Endothelial cell of umbilical vein (primary cell): ENCODE measurements around the gene DYNLRB2. TPM values are rescaled to one million over a fixed set of nuclear protein-coding genes. Genes with fewer than 3 reads are reported as not detected.

Source experiments
- BruUV-seq: library from RNA; stranded (reverse); fragments of 400-500 nt; replicated peaks from 2 replicates; lab custom pipeline; 2021; lab: Mats Ljungman, UMichigan
- CTCF ChIA-PET: fragments of 300-600, 350-600 bp; sonication (Branson Sonifier 250); formaldehyde crosslinking; loops from one replicate; lab custom pipeline; 2021; ENCODE audit warnings: antibody characterized with exemption, inconsistent platforms; lab: Charles Lee
- POLR2A ChIA-PET: fragments of 300-600, 350-600 bp; sonication (Branson Sonifier 250); formaldehyde crosslinking; loops from one replicate; lab custom pipeline; 2021; ENCODE audit warnings: antibody characterized with exemption, inconsistent platforms; lab: Charles Lee
- DNase-seq: peaks from one replicate; pipeline ENCODE4 v3.0.0-alpha.2; 2011; ENCODE audit warnings: low read depth, low spot score
- FAIRE-seq: peaks from 2 replicates; lab custom pipeline; 2011; peaks lifted over from hg19 to GRCh38; lab: Jason Lieb, UNC
- H2AFZ ChIP-seq: 2 replicates; pipeline ENCODE4 v1.6.0; 2012; ENCODE audit warnings: low read depth, low read length, control low read depth, inconsistent platforms
- H3K27ac ChIP-seq: 2 replicates; pipeline ENCODE4 v1.5.1; 2011; ENCODE audit warnings: low read depth, mild to moderate bottlenecking, control low read depth, low read length, moderate library complexity; ENCODE audit not compliant: insufficient read depth
- H3K27me3 ChIP-seq, 2 experiments: 2 replicates each; pipeline versions ENCODE4 v1.6.0 to v1.6.1; 2011; ENCODE audit warnings: low read length in 2 of 2, mixed read lengths in 1 of 2; ENCODE audit not compliant: control insufficient read depth in 2 of 2, insufficient read depth in 2 of 2
- H3K36me3 ChIP-seq, 2 experiments: 2 replicates in 1 of 2; 3 replicates in 1 of 2; pipeline ENCODE4 v1.5.1; 2011; ENCODE audit warnings: low read length in 2 of 2, mild to moderate bottlenecking in 1 of 2, moderate library complexity in 1 of 2; ENCODE audit not compliant: control insufficient read depth in 2 of 2, insufficient read depth in 2 of 2; ENCODE audit errors: extremely low read depth in 1 of 2
- H3K4me1 ChIP-seq: 3 replicates; pipeline ENCODE4 v1.5.1; 2011; ENCODE audit warnings: mild to moderate bottlenecking, low read length; ENCODE audit not compliant: control insufficient read depth, insufficient read depth; ENCODE audit errors: extremely low read depth
- H3K4me2 ChIP-seq: 2 replicates; pipeline ENCODE4 v1.6.1; 2011; ENCODE audit warnings: low read length, control low read depth, mixed read lengths; ENCODE audit not compliant: insufficient read depth
- H3K4me3 ChIP-seq, 3 experiments: fragments of 200-600 bp in 1 of 3; sonication (generic), shearing (Covaris generic) in 1 of 3; replicated peaks in 1 of 3; 2 replicates each; pipeline ENCODE4 v1.5.1; 2011 to 2016; ENCODE audit warnings: control low read depth in 3 of 3, low read length in 3 of 3, mild to moderate bottlenecking in 2 of 3, inconsistent platforms in 1 of 3, low read depth in 1 of 3, moderate library complexity in 1 of 3; ENCODE audit not compliant: insufficient read depth in 1 of 3
- H3K79me2 ChIP-seq: 2 replicates; pipeline ENCODE4 v1.6.0; 2012; ENCODE audit warnings: low read length, inconsistent platforms; ENCODE audit not compliant: control insufficient read depth, insufficient read depth
- H3K9ac ChIP-seq: replicated peaks from 2 replicates; pipeline ENCODE3; 2011; ENCODE audit warnings: low read length, control low read depth; ENCODE audit not compliant: insufficient read depth; ENCODE audit errors: extremely low read depth
- H3K9me1 ChIP-seq: replicated peaks from 3 replicates; pipeline ENCODE4 v1.6.0; 2011; ENCODE audit warnings: mild to moderate bottlenecking, low read length; ENCODE audit not compliant: control insufficient read depth, insufficient read depth; ENCODE audit errors: extremely low read depth
- H3K9me3 ChIP-seq: replicated peaks from 2 replicates; pipeline ENCODE4 v1.5.1; 2012; ENCODE audit warnings: low read length, inconsistent platforms; ENCODE audit not compliant: control insufficient read depth, insufficient read depth
- H4K20me1 ChIP-seq: replicated peaks from 2 replicates; pipeline ENCODE3; 2011; ENCODE audit warnings: mild to moderate bottlenecking, low read length; ENCODE audit not compliant: control insufficient read depth, insufficient read depth; ENCODE audit errors: extremely low read depth
- CTCF ChIP-seq, 2 donors: IDR thresholded peaks; 1 replicate in 1 of 2; 2 replicates in 1 of 2; pipeline ENCODE4 v1.5.1; 2011; ENCODE audit warnings: low read length in 2 of 2, mild to moderate bottlenecking in 2 of 2, moderate library complexity in 2 of 2, control low read depth in 1 of 2, inconsistent platforms in 1 of 2, low read depth in 1 of 2; ENCODE audit not compliant: insufficient read depth in 1 of 2; ENCODE audit errors: extremely low read depth in 1 of 2
- EZH2 ChIP-seq: IDR thresholded peaks from 2 replicates; pipeline ENCODE4 v1.6.1; 2012; ENCODE audit warnings: borderline replicate concordance, low read depth, mild to moderate bottlenecking, moderate library complexity, low read length, inconsistent platforms; ENCODE audit not compliant: severe bottlenecking
- FOS ChIP-seq: IDR thresholded peaks from 2 replicates; pipeline ENCODE4 v1.6.1; 2011; ENCODE audit warnings: mild to moderate bottlenecking, low read length, moderate library complexity, borderline replicate concordance; ENCODE audit not compliant: insufficient read depth
- JUN ChIP-seq: IDR thresholded peaks from 2 replicates; pipeline ENCODE4 v1.6.1; 2011; ENCODE audit warnings: borderline replicate concordance, low read depth; ENCODE audit not compliant: insufficient read length, insufficient read depth
- MAX ChIP-seq: IDR thresholded peaks from 2 replicates; pipeline ENCODE4 v1.6.1; 2011; ENCODE audit not compliant: insufficient read depth, insufficient read length
- MYC ChIP-seq: IDR thresholded peaks from one replicate; pipeline ENCODE4 v1.6.1; 2011; ENCODE audit warnings: mild to moderate bottlenecking, low read depth, low read length
- POLR2A ChIP-seq: IDR thresholded peaks from 2 replicates; pipeline ENCODE4 v1.6.1; 2012; ENCODE audit warnings: low read depth, mild to moderate bottlenecking, control low read depth, low read length
- POLR2AphosphoS5 ChIP-seq: IDR thresholded peaks from 2 replicates; pipeline ENCODE4 v1.6.1; 2012; ENCODE audit warnings: low read depth, mild to moderate bottlenecking, control low read depth, low read length, moderate library complexity; ENCODE audit not compliant: insufficient read depth
- dilution Hi-C: fragments of 300-500 bp; cut with MboI; formaldehyde crosslinking; loops from one replicate; pipeline ENCODE4 v1.15.0; 2019; ENCODE audit warnings: low sequenced_read_pairs; ENCODE audit not compliant: extremely low pct_ligation_motif_present
- intact Hi-C: fragments of 100-400 bp; cut with micrococcal nuclease; formaldehyde crosslinking; loops from one replicate; pipeline ENCODE4 v1.10.0; 2022
- polyA plus RNA-seq, 4 experiments: library from polyadenylated mRNA; depleted of rRNA in 3 of 4; stranded (reverse) in 3 of 4; unstranded in 1 of 4; fragments of >200 nt; gene quantifications; 2 replicates each; pipeline versions ENCODE4 v1.2.1 to v1.2.3, GENCODE V29; 2011 to 2012; ENCODE audit warnings: missing spikeins in 1 of 4
- total RNA-seq: library from RNA; stranded (reverse); gene quantifications from 2 replicates; pipeline ENCODE4 v1.2.3, GENCODE V29; 2021

The DYNLRB2 gene
- total and polyA plus RNA-seq, 2 donors (not counting 3 experiments of a cell fraction or from before 2014, with no cell fraction given) = not detected

- Histone ChIP-seq H4K20me1 (no peaks in the 10 kb centered on the region), H3K79me2 (no peaks in the 10 kb centered on the region), H3K9me3 (no peaks in the 10 kb centered on the region), H3K4me1 (no peaks in the 10 kb centered on the region), H3K27ac (no peak overlapping the region), H3K4me2 (no peak overlapping the region), H3K9ac (no peak overlapping the region), H3K9me1 (no peaks in the 10 kb centered on the region), H3K36me3 (no peaks in the 10 kb centered on the region), H3K4me3 (no peak overlapping the region), H3K27me3 (peaks cover 3 to 8% of the 10 kb centered on the region in 2 experiments), H2AFZ (no peak overlapping the region)
- BruUV-seq = no TSS peak
- FAIRE-seq (no peak), DNase-seq (no peak)
- TF ChIP-seq EZH2 (no peak), MAX (no peak), FOS (no peak), POLR2AphosphoS5 (no peak), CTCF (IDR thresholded peaks at IDR 0.05; ENCODE audit: extremely low read depth in 1 of 2, insufficient read depth in 1 of 2, low read depth in 1 of 2, low read length in 2 of 2) (no peak), JUN (no peak), POLR2A (no peak), MYC (no peak)
- dilution Hi-C loops (no loop called here), intact Hi-C loops (no loop called here)
- ChIA-PET POLR2A (no interaction called here), CTCF (no interaction called here)
Measured at GRCh38 chr16:80563066-80563465, 22.3 kb downstream of the DYNLRB2 start.
